Breast epithelium (tissue), 3 donors: Measurements from ENCODE around the gene IRF2.

Experiments used
- POLR2AphosphoS5 ChIP-seq, 3 donors: sonication (generic); formaldehyde crosslinking; IDR thresholded peaks; one replicate each; pipeline ENCODE4 v1.6.1; 2017; ENCODE audit warnings: antibody characterized with exemption in 3 of 3
- TF ChIP-seq, protein P1 (sequence below), 3 donors: fragments of 450-650 bp; IDR thresholded peaks; one replicate each; pipeline ENCODE4 v1.5.1; 2016 to 2017; ENCODE audit warnings: antibody characterized with exemption in 3 of 3, mild to moderate bottlenecking in 3 of 3, moderate library complexity in 3 of 3

DNA sequence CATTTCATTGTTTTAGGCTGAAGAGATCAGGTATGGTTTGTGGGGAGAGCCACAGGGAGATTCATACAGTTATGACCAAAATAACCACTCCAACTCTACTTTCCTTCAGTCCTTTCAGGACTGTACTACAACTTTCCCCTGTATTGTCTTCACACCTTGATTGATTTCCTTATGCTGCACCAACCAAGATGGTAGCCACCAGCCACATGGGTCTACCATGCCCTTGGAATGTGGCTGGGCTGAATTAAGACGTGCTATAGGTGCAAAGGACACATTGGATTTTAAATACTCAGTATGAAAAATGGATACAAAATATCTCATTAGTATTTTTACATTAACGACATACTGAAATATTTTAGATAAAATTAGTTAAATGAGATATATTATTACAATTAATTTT is 11.2 kb downstream of the IRF2 start:
- no peak for TF ChIP-seq POLR2AphosphoS5 (IDR thresholded peaks at IDR 0.05)
- TF ChIP-seq, protein P1, sequence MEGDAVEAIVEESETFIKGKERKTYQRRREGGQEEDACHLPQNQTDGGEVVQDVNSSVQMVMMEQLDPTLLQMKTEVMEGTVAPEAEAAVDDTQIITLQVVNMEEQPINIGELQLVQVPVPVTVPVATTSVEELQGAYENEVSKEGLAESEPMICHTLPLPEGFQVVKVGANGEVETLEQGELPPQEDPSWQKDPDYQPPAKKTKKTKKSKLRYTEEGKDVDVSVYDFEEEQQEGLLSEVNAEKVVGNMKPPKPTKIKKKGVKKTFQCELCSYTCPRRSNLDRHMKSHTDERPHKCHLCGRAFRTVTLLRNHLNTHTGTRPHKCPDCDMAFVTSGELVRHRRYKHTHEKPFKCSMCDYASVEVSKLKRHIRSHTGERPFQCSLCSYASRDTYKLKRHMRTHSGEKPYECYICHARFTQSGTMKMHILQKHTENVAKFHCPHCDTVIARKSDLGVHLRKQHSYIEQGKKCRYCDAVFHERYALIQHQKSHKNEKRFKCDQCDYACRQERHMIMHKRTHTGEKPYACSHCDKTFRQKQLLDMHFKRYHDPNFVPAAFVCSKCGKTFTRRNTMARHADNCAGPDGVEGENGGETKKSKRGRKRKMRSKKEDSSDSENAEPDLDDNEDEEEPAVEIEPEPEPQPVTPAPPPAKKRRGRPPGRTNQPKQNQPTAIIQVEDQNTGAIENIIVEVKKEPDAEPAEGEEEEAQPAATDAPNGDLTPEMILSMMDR (IDR thresholded peaks at IDR 0.05): no peak
